HepG2 (cell line): ENCODE measurements around the gene TMEM97. TPM values are rescaled to one million over a fixed set of nuclear protein-coding genes. Genes with fewer than 3 reads are reported as not detected.

Source experiments
- ARNT ChIP-seq: fragments of 450-650 bp; IDR thresholded peaks from 2 replicates; pipeline ENCODE4 v1.6.1; 2017
- CTCF ChIP-seq: sonication (generic); formaldehyde crosslinking; IDR thresholded peaks from 2 replicates; pipeline ENCODE4 v1.5.0; 2020; ENCODE audit warnings: mild to moderate bottlenecking, missing genetic modification reagents, moderate library complexity
- GABPB1 ChIP-seq: IDR thresholded peaks from 2 replicates; pipeline ENCODE4 v1.6.1; 2016; ENCODE audit warnings: mild to moderate bottlenecking, missing genetic modification reagents, moderate library complexity, missing compliant biosample characterization
- HOXA7 ChIP-seq: sonication (generic); formaldehyde crosslinking; IDR thresholded peaks from 2 replicates; pipeline ENCODE4 v1.8.1; 2022; ENCODE audit warnings: mild to moderate bottlenecking, missing genetic modification reagents, moderate library complexity
- MED8 ChIP-seq: sonication (generic); formaldehyde crosslinking; IDR thresholded peaks from 2 replicates; pipeline ENCODE4 v1.8.1; 2023; ENCODE audit warnings: mild to moderate bottlenecking, missing genetic modification reagents; ENCODE audit not compliant: insufficient replicate concordance
- PHF21A ChIP-seq: sonication (generic); formaldehyde crosslinking; IDR thresholded peaks from 2 replicates; pipeline ENCODE4 v1.5.0; 2020; ENCODE audit warnings: mild to moderate bottlenecking, missing genetic modification reagents
- POLR2A ChIP-seq, 2 experiments: IDR thresholded peaks; 2 replicates each; pipeline ENCODE4 v1.6.1; 2011; ENCODE audit warnings: low read depth in 2 of 2, low read length in 2 of 2, mild to moderate bottlenecking in 1 of 2, moderate library complexity in 1 of 2; ENCODE audit not compliant: insufficient read depth in 1 of 2
- SNAPC4 ChIP-seq: sonication (generic); formaldehyde crosslinking; IDR thresholded peaks from 2 replicates; pipeline ENCODE4 v1.4.0; 2020; ENCODE audit warnings: mild to moderate bottlenecking, missing genetic modification reagents
- THAP11 ChIP-seq: IDR thresholded peaks from 2 replicates; pipeline ENCODE4 v1.6.1; 2016; ENCODE audit warnings: missing biosample characterization, missing genetic modification reagents
- UBTF ChIP-seq: sonication (generic); formaldehyde crosslinking; IDR thresholded peaks from 2 replicates; pipeline ENCODE4 v1.4.0; 2020; ENCODE audit warnings: mild to moderate bottlenecking, missing genetic modification reagents
- ZBTB46 ChIP-seq: sonication (generic); formaldehyde crosslinking; IDR thresholded peaks from 2 replicates; pipeline ENCODE4 v1.4.0; 2020; ENCODE audit warnings: mild to moderate bottlenecking, missing genetic modification reagents, borderline replicate concordance
- ZNF12 ChIP-seq: sonication (generic); formaldehyde crosslinking; IDR thresholded peaks from 2 replicates; pipeline ENCODE4 v1.5.0; 2020; ENCODE audit warnings: missing genetic modification reagents
- ZNF230 ChIP-seq: sonication (generic); formaldehyde crosslinking; IDR thresholded peaks from 2 replicates; pipeline ENCODE4 v1.4.0; 2020; ENCODE audit warnings: mild to moderate bottlenecking, missing genetic modification reagents
- ZNF709 ChIP-seq: sonication (generic); formaldehyde crosslinking; IDR thresholded peaks from 2 replicates; pipeline ENCODE4 v1.5.0; 2020; ENCODE audit warnings: mild to moderate bottlenecking, missing genetic modification reagents
- ZNF720 ChIP-seq: sonication (generic); formaldehyde crosslinking; IDR thresholded peaks from 2 replicates; pipeline ENCODE4 v1.4.0; 2020; ENCODE audit warnings: missing genetic modification reagents
- polyA plus RNA-seq, 8 experiments: library from polyadenylated mRNA; depleted of rRNA in 3 of 8; stranded (reverse) in 7 of 8; unstranded in 1 of 8; fragments of >200 nt; fragmentation: Illumina TruSeq in 4 of 8; extraction: Trizol in 4 of 8; gene quantifications; 2 replicates each; pipeline versions ENCODE4 v1.2.1 to v1.2.3, GENCODE V29; 2011 to 2016; ENCODE audit warnings: low read depth in 4 of 8, missing spikeins in 1 of 8, mixed read lengths in 1 of 8; ENCODE audit not compliant: insufficient read depth in 1 of 8
- total RNA-seq, 5 experiments: library from RNA; depleted of rRNA; stranded (reverse); fragments of >200 nt; fragmentation: Illumina TruSeq; extraction: Trizol; gene quantifications; 2 replicates each; pipeline ENCODE4 v1.2.3, GENCODE V29; 2016; ENCODE audit warnings: low read depth in 1 of 5
- TF ChIP-seq, protein P1 (sequence below): sonication (generic); formaldehyde crosslinking; IDR thresholded peaks from 2 replicates; pipeline ENCODE4 v1.5.0; 2020; ENCODE audit warnings: mild to moderate bottlenecking, missing genetic modification reagents

TMEM97 gene
- total and polyA plus RNA-seq, 2 of the 13 experiments (the other 11 are each of a cell fraction or from before 2014, with no cell fraction given), result 69.6 to 137 TPM

DNA sequence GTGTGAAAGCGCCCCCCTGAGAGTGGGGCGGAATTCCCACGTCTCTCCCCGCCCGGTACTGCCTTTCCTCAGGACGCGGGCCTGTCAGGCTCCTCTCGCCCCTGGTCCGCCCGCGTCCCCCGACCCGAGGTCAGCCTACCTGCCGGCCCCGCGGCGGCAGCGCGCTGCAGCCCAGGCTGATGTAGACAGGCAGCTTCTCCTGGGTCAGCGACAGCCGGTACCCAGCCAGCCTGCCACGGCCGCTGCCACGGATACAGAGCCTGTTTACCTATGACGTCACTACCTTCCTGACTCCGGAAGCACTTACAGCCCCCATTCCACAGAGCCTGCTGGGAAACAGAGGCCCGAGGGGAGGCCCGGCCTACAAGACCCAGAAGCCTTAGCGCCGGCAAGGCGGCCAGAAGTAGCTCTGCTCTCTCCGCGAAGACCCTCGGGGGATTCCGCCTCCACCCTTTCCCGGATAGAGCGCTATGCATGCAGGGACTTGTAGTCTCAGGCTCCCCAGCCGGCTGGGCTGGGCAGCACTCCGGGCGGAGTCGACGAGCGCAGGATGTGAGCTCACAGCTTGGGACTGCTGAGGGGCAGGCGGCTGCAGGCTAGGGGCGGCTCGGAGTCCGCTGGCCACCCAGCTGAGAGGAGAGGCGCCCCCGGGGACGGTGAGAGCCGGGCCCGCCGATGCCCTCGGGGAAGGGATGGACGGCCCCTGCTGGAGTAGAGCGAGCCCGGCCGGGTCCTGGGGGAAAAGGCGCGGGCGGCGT lies 16.4 kb downstream of the TMEM97 start, which contains the start of the genes IFT20 and TNFAIP1 (continued):
- TF ChIP-seq ZBTB46 (CRISPR knock-in tag), result no peak
- TF ChIP-seq, protein P1, sequence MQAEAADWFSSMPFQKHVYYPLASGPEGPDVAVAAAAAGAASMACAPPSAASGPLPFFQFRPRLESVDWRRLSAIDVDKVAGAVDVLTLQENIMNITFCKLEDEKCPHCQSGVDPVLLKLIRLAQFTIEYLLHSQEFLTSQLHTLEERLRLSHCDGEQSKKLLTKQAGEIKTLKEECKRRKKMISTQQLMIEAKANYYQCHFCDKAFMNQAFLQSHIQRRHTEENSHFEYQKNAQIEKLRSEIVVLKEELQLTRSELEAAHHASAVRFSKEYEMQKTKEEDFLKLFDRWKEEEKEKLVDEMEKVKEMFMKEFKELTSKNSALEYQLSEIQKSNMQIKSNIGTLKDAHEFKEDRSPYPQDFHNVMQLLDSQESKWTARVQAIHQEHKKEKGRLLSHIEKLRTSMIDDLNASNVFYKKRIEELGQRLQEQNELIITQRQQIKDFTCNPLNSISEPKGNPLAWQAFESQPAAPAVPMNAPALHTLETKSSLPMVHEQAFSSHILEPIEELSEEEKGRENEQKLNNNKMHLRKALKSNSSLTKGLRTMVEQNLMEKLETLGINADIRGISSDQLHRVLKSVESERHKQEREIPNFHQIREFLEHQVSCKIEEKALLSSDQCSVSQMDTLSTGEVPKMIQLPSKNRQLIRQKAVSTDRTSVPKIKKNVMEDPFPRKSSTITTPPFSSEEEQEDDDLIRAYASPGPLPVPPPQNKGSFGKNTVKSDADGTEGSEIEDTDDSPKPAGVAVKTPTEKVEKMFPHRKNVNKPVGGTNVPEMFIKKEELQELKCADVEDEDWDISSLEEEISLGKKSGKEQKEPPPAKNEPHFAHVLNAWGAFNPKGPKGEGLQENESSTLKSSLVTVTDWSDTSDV, result peak; percentile 46; the same call in 1 of the 2 replicates
- TF ChIP-seq UBTF (CRISPR knock-in tag), result peak; percentile 87
- TF ChIP-seq THAP11 (CRISPR knock-in tag), result peak; percentile 100
- peak; percentile 42 to 87; a peak in 3 of 4 replicates for TF ChIP-seq POLR2A (IDR thresholded peaks at IDR 0.05; ENCODE audit: insufficient read depth in 1 of 2, low read depth in 2 of 2, low read length in 2 of 2)
- TF ChIP-seq ZNF230 (CRISPR knock-in tag), result no peak
- no peak for TF ChIP-seq ZNF709
- TF ChIP-seq MED8 (CRISPR knock-in tag), result no peak
- TF ChIP-seq HOXA7 (CRISPR knock-in tag), result no peak
- TF ChIP-seq ARNT, result no peak
- TF ChIP-seq ZNF720 (CRISPR knock-in tag), result no peak
- peak; percentile 69 for TF ChIP-seq PHF21A
- no peak for TF ChIP-seq ZNF12 (CRISPR knock-in tag)
- peak; percentile 89; the same call in 1 of the 2 replicates for TF ChIP-seq SNAPC4 (CRISPR knock-in tag)
- peak; percentile 49 for TF ChIP-seq CTCF (CRISPR knock-in tag)
- TF ChIP-seq GABPB1 (CRISPR knock-in tag), result peak; percentile 99
